Astrocyte (in vitro differentiated cells and primary cell): ENCODE measurements around the gene DNAJB4. TPM values are rescaled to one million over a fixed set of nuclear protein-coding genes. Genes with fewer than 3 reads are reported as not detected.

ENCODE experiments used
- DNase-seq: peaks from one replicate; pipeline ENCODE4 v3.0.0-alpha.2; 2010; ENCODE audit warnings: low read depth
- FAIRE-seq: peaks from 2 replicates; lab custom pipeline; 2011; peaks lifted over from hg19 to GRCh38; lab: Jason Lieb, UNC
- H2AFZ ChIP-seq: 2 replicates; pipeline ENCODE4 v1.6.0; 2012; ENCODE audit warnings: low read depth, low read length, inconsistent platforms
- H3K27ac ChIP-seq: 2 replicates; pipeline ENCODE4 v1.5.1; 2011; ENCODE audit warnings: low read depth, low read length, inconsistent platforms
- H3K27me3 ChIP-seq: 2 replicates; pipeline ENCODE4 v1.6.0; 2011; ENCODE audit warnings: low read length, inconsistent platforms; ENCODE audit not compliant: insufficient read depth
- H3K36me3 ChIP-seq: 2 replicates; pipeline ENCODE4 v1.5.1; 2011; ENCODE audit warnings: low read length, inconsistent platforms; ENCODE audit not compliant: insufficient read depth
- H3K4me1 ChIP-seq: 2 replicates; pipeline ENCODE4 v1.5.1; 2011; ENCODE audit warnings: low read length, inconsistent platforms; ENCODE audit not compliant: insufficient read depth
- H3K4me2 ChIP-seq: 2 replicates; pipeline ENCODE4 v1.6.0; 2012; ENCODE audit warnings: low read length, inconsistent platforms
- H3K4me3 ChIP-seq: 2 replicates; pipeline ENCODE4 v1.5.1; 2011; ENCODE audit warnings: low read depth, mild to moderate bottlenecking, low read length, inconsistent platforms; ENCODE audit not compliant: insufficient read depth
- H3K79me2 ChIP-seq: 2 replicates; pipeline ENCODE4 v1.6.0; 2012; ENCODE audit warnings: mild to moderate bottlenecking, low read length, inconsistent platforms; ENCODE audit not compliant: insufficient read depth
- H3K9ac ChIP-seq: 2 replicates; pipeline ENCODE4 v1.6.0; 2012; ENCODE audit warnings: mild to moderate bottlenecking, low read length, inconsistent platforms
- H3K9me3 ChIP-seq: 2 replicates; pipeline ENCODE4 v1.5.1; 2012; ENCODE audit warnings: low read depth, mild to moderate bottlenecking, low read length, inconsistent platforms; ENCODE audit not compliant: insufficient read depth
- H4K20me1 ChIP-seq: 2 replicates; pipeline ENCODE4 v1.6.0; 2012; ENCODE audit warnings: low read length, inconsistent platforms; ENCODE audit not compliant: insufficient read depth
- H3K27ac Mint-ChIP-seq: one replicate; pipeline ENCODE4 v1.8.0; 2021; ENCODE audit warnings: mild to moderate bottlenecking, mixed read lengths; ENCODE audit not compliant: unreplicated experiment
- H3K27me3 Mint-ChIP-seq: one replicate; pipeline ENCODE4 v1.8.0; 2021; ENCODE audit warnings: low read depth, mixed read lengths; ENCODE audit not compliant: unreplicated experiment
- H3K36me3 Mint-ChIP-seq: one replicate; pipeline ENCODE4 v1.8.0; 2021; ENCODE audit warnings: low read depth, mixed read lengths; ENCODE audit not compliant: unreplicated experiment
- H3K4me1 Mint-ChIP-seq: one replicate; pipeline ENCODE4 v1.8.0; 2021; ENCODE audit warnings: low read depth, mixed read lengths; ENCODE audit not compliant: unreplicated experiment
- H3K4me3 Mint-ChIP-seq: one replicate; pipeline ENCODE4 v1.8.0; 2021; ENCODE audit warnings: mild to moderate bottlenecking, moderate library complexity, mixed read lengths; ENCODE audit not compliant: unreplicated experiment
- H3K9me3 Mint-ChIP-seq: one replicate; pipeline ENCODE4 v1.8.0; 2021; ENCODE audit warnings: mild to moderate bottlenecking, mixed read lengths; ENCODE audit not compliant: unreplicated experiment
- CTCF ChIP-seq: IDR thresholded peaks from 2 replicates; pipeline ENCODE4 v1.5.1; 2011; ENCODE audit warnings: low read depth, mild to moderate bottlenecking, inconsistent platforms, low read length, moderate library complexity; ENCODE audit not compliant: insufficient read depth
- EZH2 ChIP-seq: IDR thresholded peaks from 2 replicates; pipeline ENCODE4 v1.6.1; 2012; ENCODE audit warnings: mild to moderate bottlenecking, low read length, inconsistent platforms; ENCODE audit not compliant: insufficient read depth
- total RNA-seq: library from RNA; stranded (reverse); gene quantifications from 2 replicates; pipeline ENCODE4 v1.2.1, GENCODE V29; 2021

DNAJB4 gene
- total RNA-seq, 1 donor from 2014 or later, result 58.6 TPM

- H3K27ac Mint-ChIP-seq, result no peak overlapping the region
- H3K4me3 Mint-ChIP-seq, result no peak overlapping the region
- Histone ChIP-seq H3K36me3 (no peaks in the 10 kb centered on the region), H3K4me2 (no peak overlapping the region), H3K27me3 (no peaks in the 10 kb centered on the region), H3K79me2 (no peaks in the 10 kb centered on the region), H2AFZ (no peak overlapping the region), H3K9me3 (no peaks in the 10 kb centered on the region), H3K27ac (no peak overlapping the region), H3K4me1 (no peaks in the 10 kb centered on the region), H4K20me1 (no peaks in the 10 kb centered on the region), H3K9ac (no peak overlapping the region), H3K4me3 (no peak overlapping the region)
- TF ChIP-seq CTCF, result no peak
- no peak for TF ChIP-seq EZH2
- FAIRE-seq (no peak), DNase-seq (no peak)
- no peaks in the 10 kb centered on the region for H3K36me3 Mint-ChIP-seq
- H3K4me1 Mint-ChIP-seq, result no peaks in the 10 kb centered on the region
- no peaks in the 10 kb centered on the region for H3K9me3 Mint-ChIP-seq
- H3K27me3 Mint-ChIP-seq, result no peaks in the 10 kb centered on the region
These were observed 25.1 kb downstream of the DNAJB4 start for GRCh38 chr1:78029793-78030192.

- Histone ChIP-seq H3K4me1 (no peaks in the 10 kb centered on the region), H3K27ac (no peak overlapping the region), H3K4me2 (no peak overlapping the region), H3K27me3 (no peaks in the 10 kb centered on the region), H3K9me3 (no peaks in the 10 kb centered on the region), H3K79me2 (no peaks in the 10 kb centered on the region), H3K4me3 (no peak overlapping the region), H3K36me3 (no peaks in the 10 kb centered on the region), H4K20me1 (no peaks in the 10 kb centered on the region), H3K9ac (no peak overlapping the region), H2AFZ (no peak overlapping the region)
- TF ChIP-seq CTCF (no peak), EZH2 (no peak)
- no peaks in the 10 kb centered on the region for H3K9me3 Mint-ChIP-seq
- no peak for FAIRE-seq
- no peaks in the 10 kb centered on the region for H3K36me3 Mint-ChIP-seq
- no peak overlapping the region for H3K27ac Mint-ChIP-seq
- DNase-seq, result no peak
- H3K4me3 Mint-ChIP-seq, result no peak overlapping the region
- H3K4me1 Mint-ChIP-seq, result no peaks in the 10 kb centered on the region
- no peaks in the 10 kb centered on the region for H3K27me3 Mint-ChIP-seq
These were observed 28.5 kb downstream of the DNAJB4 start for GRCh38 chr1:78032996-78033796.

GRCh38 chr1:78033797-78034172 is 29.0 kb downstream of the DNAJB4 start:
- no peak for FAIRE-seq

More at GRCh38 chr1:78033797-78034172, 29.0 kb downstream of the DNAJB4 start:
- Histone ChIP-seq H3K79me2 (no peaks in the 10 kb centered on the region), H3K27me3 (no peaks in the 10 kb centered on the region), H3K9me3 (no peaks in the 10 kb centered on the region), H4K20me1 (no peaks in the 10 kb centered on the region), H3K9ac (no peak overlapping the region), H3K27ac (no peak overlapping the region), H3K4me2 (no peak overlapping the region), H2AFZ (no peak overlapping the region), H3K36me3 (no peaks in the 10 kb centered on the region), H3K4me1 (no peaks in the 10 kb centered on the region), H3K4me3 (no peak overlapping the region)
- Mint-ChIP-seq H3K4me3 (no peak overlapping the region), H3K27ac (no peak overlapping the region), H3K36me3 (no peaks in the 10 kb centered on the region), H3K27me3 (no peaks in the 10 kb centered on the region), H3K9me3 (no peaks in the 10 kb centered on the region), H3K4me1 (no peaks in the 10 kb centered on the region)
- TF ChIP-seq EZH2 (no peak), CTCF (no peak)
- no peak for DNase-seq
